Activated gamma-delta T cell treated with anti-CD3 and anti-CD28 coated beads, Interleukin-2, amount 50 U/mL, for 16 hours (primary cell): Measurements from ENCODE around the gene PRDM5.

Experiments
- DNase-seq: peaks from one replicate; pipeline ENCODE4 v3.0.0-alpha.2; 2020; ENCODE audit warnings: low read depth

PRDM5 gene

DNA sequence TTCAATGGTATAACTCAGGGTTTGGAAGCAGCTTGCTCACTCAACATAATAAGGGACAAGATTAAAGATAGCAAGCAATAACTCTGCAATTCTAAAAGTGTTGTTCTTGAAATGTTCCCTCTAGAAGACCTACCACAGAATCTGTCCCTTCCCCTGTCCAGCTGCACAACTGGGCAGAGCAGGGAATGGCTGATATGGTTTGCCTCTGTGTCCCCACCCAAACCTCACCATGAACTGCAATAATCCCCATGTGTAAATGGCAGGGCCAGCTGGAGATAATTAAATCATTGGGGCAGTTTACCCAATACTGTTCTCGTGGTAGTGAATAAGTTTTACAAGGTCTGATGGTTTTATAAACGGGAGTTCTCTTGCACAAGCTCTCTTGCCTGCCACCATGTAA, 19.1 kb downstream of the PRDM5 start:
- DNase-seq, result no peak

GRCh38 chr4:120902925-120903324, 19.6 kb downstream of the PRDM5 start:
- DNase-seq, result no peak

DNA sequence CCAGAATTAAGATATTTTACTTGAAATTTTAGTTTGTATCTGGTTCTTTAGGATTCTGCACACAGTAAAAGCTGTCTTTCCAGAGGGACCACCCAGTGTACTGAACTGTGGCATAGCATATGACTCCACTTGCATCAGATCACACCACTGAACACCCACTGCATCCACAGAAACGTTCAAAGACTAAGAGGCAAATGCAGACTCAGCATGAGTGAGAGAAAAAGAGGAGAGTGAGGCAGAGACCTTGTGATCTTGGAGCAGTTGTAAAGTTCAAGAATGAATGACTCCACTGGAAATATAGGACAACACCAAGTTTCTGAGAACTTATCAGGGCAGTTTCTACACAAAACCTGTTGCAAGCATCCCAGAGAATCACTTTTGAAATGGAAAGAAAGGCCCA, 20.8 kb downstream of the PRDM5 start:
- DNase-seq, result no peak

- no peak for DNase-seq
These were observed 24.4 kb downstream of the PRDM5 start for GRCh38 chr4:120897981-120898719.

- no peak for DNase-seq
These were observed 27.0 kb downstream of the PRDM5 start for GRCh38 chr4:120895554-120895953.

GRCh38 chr4:120893314-120893713, 29.2 kb downstream of the PRDM5 start:
- no peak for DNase-seq

GRCh38 chr4:120886191-120886590, 36.3 kb downstream of the PRDM5 start:
- no peak for DNase-seq

- DNase-seq, result no peak
These were observed 40.7 kb downstream of the PRDM5 start for GRCh38 chr4:120881846-120882245.

- no peak for DNase-seq
These were observed 41.2 kb downstream of the PRDM5 start for GRCh38 chr4:120881351-120881750.

GRCh38 chr4:120877021-120877420, 45.5 kb downstream of the PRDM5 start:
- DNase-seq, result no peak

- no peak for DNase-seq
These were observed 47.4 kb downstream of the PRDM5 start for GRCh38 chr4:120874792-120875774.

DNA sequence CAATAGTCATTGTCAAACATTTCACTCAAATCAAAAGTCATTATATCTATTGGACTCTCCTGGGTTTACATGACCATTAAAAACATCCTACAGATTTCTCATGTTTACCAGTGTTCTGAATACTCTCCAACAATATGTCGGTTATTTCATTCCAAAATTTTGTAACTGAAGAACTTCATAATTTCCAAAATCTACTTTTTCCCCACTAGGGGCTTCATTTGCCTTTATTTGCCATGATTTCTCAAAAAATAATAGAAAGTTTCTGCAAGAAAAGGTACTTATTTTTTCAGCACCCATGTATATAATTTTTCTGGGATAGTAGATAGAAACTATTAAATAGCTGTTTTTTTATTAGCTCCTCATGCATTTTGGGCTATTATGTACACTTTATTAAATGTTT, 49.0 kb downstream of the PRDM5 start:
- no peak for DNase-seq

DNA sequence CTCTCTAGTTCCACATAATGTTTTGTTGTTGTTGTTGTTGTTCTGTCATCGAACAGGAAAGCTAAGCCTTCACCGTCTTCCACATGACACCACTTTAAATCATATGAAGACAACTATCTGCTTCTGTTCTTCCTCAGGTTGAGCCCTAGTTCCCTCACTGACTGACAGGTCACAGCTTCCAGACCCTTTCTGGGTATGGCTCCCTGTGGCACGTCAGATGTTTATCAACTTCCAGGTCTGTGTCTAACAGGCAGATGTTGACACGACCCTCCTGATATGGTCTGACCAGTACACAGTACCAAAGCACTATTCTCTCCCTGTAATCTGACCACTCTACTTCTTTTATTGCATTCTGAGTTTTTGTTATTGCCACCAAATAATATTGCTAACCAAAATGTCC, 51.4 kb downstream of the PRDM5 start:
- DNase-seq, result no peak

DNA sequence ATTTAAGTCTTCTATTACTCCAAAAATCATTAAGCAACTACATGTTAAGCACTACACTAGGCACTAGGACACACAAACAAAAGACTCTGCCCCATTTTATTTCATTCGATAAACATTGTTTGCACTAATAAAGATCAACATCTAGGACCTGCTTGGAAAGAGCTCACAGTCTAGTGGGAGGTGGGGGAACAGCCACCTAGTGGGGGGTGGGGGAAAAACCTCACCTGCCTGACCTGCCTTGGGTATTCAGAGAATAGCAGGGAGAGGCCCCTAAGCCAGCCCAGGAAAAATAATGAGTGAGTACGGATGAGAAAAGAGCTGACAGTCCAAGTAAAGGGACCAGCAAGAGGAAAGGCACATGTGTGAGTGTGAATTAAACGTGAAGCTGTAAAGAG, 52.2 kb downstream of the PRDM5 start:
- no peak for DNase-seq

DNA sequence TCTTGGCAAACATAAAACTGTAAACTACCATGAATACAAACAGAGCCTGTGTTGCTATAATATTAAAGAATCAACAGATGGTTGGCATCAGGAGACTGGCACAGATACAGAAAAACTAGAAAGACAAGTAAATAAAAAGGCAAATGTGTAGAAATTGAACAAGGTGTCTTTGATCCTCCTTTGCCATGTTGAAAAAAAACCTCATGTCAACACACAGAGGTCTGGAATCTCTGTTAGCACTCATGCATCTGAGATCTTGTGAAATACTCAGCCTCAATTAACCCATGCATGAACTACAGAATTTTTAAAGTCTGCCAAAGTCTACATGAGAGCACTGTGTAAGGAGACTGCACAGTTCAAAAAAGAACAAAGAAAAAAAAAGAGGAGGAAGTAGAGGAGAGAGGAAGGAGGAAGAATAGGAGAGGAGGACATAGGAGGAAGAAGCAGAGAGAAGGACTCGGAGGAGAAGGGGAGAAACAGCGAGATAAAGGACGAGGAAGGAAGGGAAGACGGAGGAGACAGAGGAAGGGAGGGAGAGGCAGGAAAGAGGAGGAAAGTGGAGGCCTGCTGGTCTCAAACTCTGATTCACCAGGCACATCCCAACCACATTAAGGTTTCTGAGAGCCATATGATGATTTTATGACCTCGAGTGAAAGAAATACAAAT, 52.8 kb downstream of the PRDM5 start:
- DNase-seq, result no peak

DNA sequence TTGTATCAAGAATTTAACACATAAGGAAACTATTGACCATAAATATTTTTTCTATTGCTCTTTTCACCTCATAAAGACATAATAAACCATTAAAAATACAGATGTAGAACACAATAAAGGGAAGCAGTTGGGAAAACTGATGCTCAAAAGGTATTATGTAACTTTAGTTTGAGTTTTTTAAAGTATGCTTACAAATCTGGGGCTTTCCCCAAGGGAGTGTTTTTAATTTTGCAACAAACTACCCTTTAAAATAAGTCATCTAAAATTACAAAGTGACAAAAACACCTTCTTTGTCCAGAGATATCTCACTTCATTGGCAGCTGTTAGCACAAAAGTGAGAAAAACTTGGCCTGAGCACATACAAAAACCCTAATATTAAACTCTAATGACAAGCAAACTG, 55.0 kb downstream of the PRDM5 start:
- DNase-seq, result no peak

DNA sequence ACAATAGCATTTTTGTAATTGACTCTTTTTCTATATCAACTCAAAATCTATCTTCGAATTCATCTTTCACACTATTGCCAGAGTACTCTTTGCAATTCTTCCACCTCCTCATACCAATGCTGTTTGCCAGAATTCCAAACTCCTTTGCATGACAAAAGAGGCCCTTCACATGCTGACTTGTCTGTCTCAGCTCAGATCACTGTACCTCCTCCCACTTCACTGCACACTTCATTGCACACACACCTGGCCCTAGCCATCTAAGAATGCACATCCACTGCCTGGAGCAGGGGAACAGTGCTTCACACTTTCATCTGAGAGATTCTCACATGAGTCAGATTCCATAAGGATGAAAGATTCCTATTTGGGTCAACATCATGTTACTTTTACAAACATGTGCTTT, 56.5 kb downstream of the PRDM5 start:
- no peak for DNase-seq

DNA sequence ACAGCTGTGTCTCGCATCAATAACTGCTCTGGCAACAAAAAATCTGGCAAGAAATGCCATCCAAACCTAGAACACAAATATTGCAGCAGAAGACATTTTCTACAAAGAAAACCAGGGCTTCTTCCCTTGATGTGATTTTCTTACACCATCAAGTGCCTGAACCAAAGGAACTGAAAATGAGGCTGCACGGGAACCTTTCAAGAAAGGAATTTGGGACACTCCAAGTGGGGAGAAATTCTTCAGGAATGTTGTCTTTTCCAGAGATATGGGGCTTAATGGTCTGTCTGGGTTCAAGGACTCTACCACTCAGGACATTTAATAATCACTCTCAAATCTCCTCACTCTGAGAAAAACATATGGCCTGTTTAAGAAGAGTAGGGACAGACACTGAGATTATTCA, 57.6 kb downstream of the PRDM5 start:
- no peak for DNase-seq

- DNase-seq, result no peak
These were observed 60.1 kb downstream of the PRDM5 start for GRCh38 chr4:120862432-120862831.

DNA sequence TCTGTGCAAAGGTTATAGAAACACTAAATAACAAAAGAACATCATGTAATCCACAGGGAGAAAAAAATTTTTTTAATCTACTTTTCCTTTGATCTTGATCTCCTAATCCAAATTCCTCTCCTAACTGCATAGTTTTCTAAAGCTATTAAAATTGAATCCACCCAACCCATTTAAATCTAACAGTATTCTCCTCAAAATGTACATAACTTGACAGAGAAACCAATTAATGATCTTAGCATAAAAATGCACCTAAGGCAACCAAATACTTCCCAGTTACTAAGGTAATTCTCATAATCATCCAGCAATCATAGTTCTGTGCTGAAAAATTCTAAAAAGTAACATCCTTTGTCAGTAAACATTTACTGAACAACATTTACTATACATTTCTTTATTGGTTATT, 60.7 kb downstream of the PRDM5 start:
- no peak for DNase-seq

DNA sequence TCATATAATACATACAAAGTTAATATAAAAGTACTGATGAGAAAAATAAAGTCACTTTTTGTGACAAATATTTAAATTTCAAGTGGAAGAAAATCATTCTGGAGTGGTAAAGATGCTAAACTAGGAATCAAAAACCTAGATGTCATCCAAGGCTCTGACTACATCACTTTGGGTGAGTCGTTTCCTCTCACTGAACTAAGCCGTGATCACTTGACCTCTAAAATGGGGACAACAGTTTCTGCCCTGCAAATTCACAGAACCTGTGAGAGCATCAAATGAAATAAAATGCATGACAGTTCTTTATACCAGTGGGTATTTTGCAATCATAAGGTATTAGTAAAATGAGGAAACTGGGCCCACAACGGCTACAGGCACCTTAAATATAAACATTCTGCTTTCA, 63.8 kb downstream of the PRDM5 start:
- DNase-seq, result no peak

DNA sequence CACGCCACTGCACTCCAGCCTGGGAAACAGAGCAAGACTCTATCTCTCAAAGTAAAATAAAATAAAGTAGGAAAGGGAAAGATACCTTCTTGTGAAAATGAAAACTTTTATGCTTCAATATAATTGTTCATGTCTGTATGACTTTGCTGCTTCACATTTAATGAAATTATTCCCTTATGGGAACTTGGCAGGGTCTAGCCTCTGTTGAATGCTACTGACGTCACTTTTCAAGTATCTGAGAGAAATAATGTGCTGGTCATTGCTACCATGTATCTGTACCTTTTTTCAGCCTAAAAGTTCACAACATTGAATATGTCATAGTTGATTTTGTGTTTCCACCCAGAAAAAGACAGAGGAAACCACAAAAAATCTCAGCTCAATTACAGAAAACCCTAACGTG, 65.2 kb downstream of the PRDM5 start:
- no peak for DNase-seq

DNA sequence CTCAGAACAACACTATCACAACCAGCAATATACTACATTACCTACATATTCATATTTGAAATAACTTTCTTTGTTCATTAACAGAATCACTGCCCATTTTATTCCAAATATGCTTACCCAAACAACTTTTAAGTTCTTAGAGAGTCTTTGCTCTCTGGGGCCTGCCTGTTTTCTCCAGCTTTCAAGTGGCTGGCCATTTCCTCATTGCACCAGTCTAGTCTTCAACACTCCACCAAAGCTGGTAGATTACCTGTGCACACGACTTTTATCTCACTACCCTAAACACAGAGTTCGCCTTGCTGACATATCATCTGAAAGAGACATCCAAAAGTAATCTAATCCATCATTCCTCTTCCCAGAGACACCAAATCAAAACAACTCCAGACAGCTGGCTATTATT, 66.2 kb downstream of the PRDM5 start:
- no peak for DNase-seq
